ENCODE results near the gene TRIM2. TPM values are rescaled to one million over a fixed set of nuclear protein-coding genes. Genes with fewer than 3 reads are reported as not detected.

Gene TRIM2
- total RNA-seq, 4 donors from 2014 or later: 2.6 to 7.2 (median 3.8) TPM

- TF ChIP-seq, protein P1, sequence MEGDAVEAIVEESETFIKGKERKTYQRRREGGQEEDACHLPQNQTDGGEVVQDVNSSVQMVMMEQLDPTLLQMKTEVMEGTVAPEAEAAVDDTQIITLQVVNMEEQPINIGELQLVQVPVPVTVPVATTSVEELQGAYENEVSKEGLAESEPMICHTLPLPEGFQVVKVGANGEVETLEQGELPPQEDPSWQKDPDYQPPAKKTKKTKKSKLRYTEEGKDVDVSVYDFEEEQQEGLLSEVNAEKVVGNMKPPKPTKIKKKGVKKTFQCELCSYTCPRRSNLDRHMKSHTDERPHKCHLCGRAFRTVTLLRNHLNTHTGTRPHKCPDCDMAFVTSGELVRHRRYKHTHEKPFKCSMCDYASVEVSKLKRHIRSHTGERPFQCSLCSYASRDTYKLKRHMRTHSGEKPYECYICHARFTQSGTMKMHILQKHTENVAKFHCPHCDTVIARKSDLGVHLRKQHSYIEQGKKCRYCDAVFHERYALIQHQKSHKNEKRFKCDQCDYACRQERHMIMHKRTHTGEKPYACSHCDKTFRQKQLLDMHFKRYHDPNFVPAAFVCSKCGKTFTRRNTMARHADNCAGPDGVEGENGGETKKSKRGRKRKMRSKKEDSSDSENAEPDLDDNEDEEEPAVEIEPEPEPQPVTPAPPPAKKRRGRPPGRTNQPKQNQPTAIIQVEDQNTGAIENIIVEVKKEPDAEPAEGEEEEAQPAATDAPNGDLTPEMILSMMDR (IDR thresholded peaks at IDR 0.05 in 4 of 5, conservative IDR thresholded peaks at IDR 0.05 in 1 of 5): no peak
- TF ChIP-seq POLR2A (IDR thresholded peaks at IDR 0.05): no peak
- in situ Hi-C loops (cut with MboI; ENCODE audit: low sequenced_read_pairs in 4 of 4): no loop called here
Observed at GRCh38 chr4:153271820-153272219, 67.6 kb downstream of the TRIM2 start.

GRCh38 chr4:153273751-153274150 lies 69.5 kb downstream of the TRIM2 start:
- peaks cover 0 to 9% of the 10 kb centered on the region in 2 donors for H3K36me3 ChIP-seq
- ATAC-seq (no peak), DNase-seq (no peak)
- no peaks in the 10 kb centered on the region for H3K27me3 ChIP-seq
- H3K4me3 ChIP-seq: no peak overlapping the region
- intact Hi-C loops (cut with DNase I; ENCODE audit: low total_unique reads) (no loop called here), in situ Hi-C loops (cut with MboI; ENCODE audit: low sequenced_read_pairs in 4 of 4) (no loop called here)
- TF ChIP-seq, protein P1 (IDR thresholded peaks at IDR 0.05 in 4 of 5, conservative IDR thresholded peaks at IDR 0.05 in 1 of 5): no peak
- no peak for TF ChIP-seq POLR2A (IDR thresholded peaks at IDR 0.05)
- H3K4me1 ChIP-seq: no peaks in the 10 kb centered on the region
- no peaks in the 10 kb centered on the region for H3K9me3 ChIP-seq
- no peak overlapping the region for H3K27ac ChIP-seq

More at GRCh38 chr4:153271820-153272219, 67.6 kb downstream of the TRIM2 start:
- no peaks in the 10 kb centered on the region for H3K9me3 ChIP-seq
- no peak for DNase-seq
- H3K27me3 ChIP-seq: no peaks in the 10 kb centered on the region
- peaks cover 0 to 2% of the 10 kb centered on the region in 2 donors for H3K36me3 ChIP-seq
- ATAC-seq: no peak
- intact Hi-C loops (cut with DNase I; ENCODE audit: low total_unique reads): no loop called here
- H3K27ac ChIP-seq: no peak overlapping the region
- H3K4me1 ChIP-seq: peaks cover 0 to 3% of the 10 kb centered on the region in 2 donors
- H3K4me3 ChIP-seq: no peak overlapping the region

- Histone ChIP-seq H3K27ac (no peak overlapping the region), H3K27me3 (no peaks in the 10 kb centered on the region), H3K36me3 (peaks cover 0 to 9% of the 10 kb centered on the region in 2 donors), H3K9me3 (no peaks in the 10 kb centered on the region), H3K4me1 (no peaks in the 10 kb centered on the region), H3K4me3 (no peak overlapping the region)
- TF ChIP-seq POLR2A (IDR thresholded peaks at IDR 0.05): no peak
- TF ChIP-seq, protein P1 (IDR thresholded peaks at IDR 0.05 in 4 of 5, conservative IDR thresholded peaks at IDR 0.05 in 1 of 5): no peak
- no peak for ATAC-seq
- no peak for DNase-seq
- intact Hi-C loops (cut with DNase I; ENCODE audit: low total_unique reads): no loop called here
- in situ Hi-C loops (cut with MboI; ENCODE audit: low sequenced_read_pairs in 4 of 4): no loop called here
Observed at GRCh38 chr4:153274967-153275366, 70.7 kb downstream of the TRIM2 start.

- H3K27ac ChIP-seq: no peak overlapping the region
- H3K27me3 ChIP-seq: no peaks in the 10 kb centered on the region
- H3K36me3 ChIP-seq: peaks cover 0 to 9% of the 10 kb centered on the region in 2 donors
- H3K4me1 ChIP-seq: no peaks in the 10 kb centered on the region
- in situ Hi-C loops (cut with MboI; ENCODE audit: low sequenced_read_pairs in 4 of 4) (no loop called here), intact Hi-C loops (cut with DNase I; ENCODE audit: low total_unique reads) (no loop called here)
- no peak overlapping the region for H3K4me3 ChIP-seq
- H3K9me3 ChIP-seq: no peaks in the 10 kb centered on the region
- no peak for ATAC-seq
- no peak for DNase-seq
- no peak for TF ChIP-seq POLR2A (IDR thresholded peaks at IDR 0.05)
- TF ChIP-seq, protein P1 (IDR thresholded peaks at IDR 0.05 in 4 of 5, conservative IDR thresholded peaks at IDR 0.05 in 1 of 5): no peak
Observed at GRCh38 chr4:153275380-153276276, 71.4 kb downstream of the TRIM2 start.
